HL-60 (cell line): Measurements from ENCODE around the gene GPR68.
A peak's percentile ranks its signal among the peaks of the same experiment; 100 is the strongest.

Experiments
- DNase-seq, 2 experiments: peaks; one replicate each; pipeline ENCODE4 v3.0.0-alpha.2; 2010 to 2020; ENCODE audit warnings: low read depth in 1 of 2, low spot score in 1 of 2
- H3K27ac ChIP-seq: fragments of 250-450 bp; sonication (Bioruptor Pico); replicated peaks from 2 replicates; pipeline ENCODE4 v1.5.1; 2020; ENCODE audit warnings: mild to moderate bottlenecking, moderate library complexity
- H3K27me3 ChIP-seq: fragments of 250-450 bp; sonication (Bioruptor Pico); 2 replicates; pipeline ENCODE4 v1.5.1; 2021; ENCODE audit warnings: mild to moderate bottlenecking, moderate library complexity; ENCODE audit not compliant: insufficient read depth, poor library complexity, severe bottlenecking
- H3K4me3 ChIP-seq: replicated peaks from 2 replicates; pipeline ENCODE4 v1.5.1; 2011; ENCODE audit warnings: mild to moderate bottlenecking, control low read depth, low read length; ENCODE audit not compliant: insufficient read depth
- GABPA ChIP-seq: IDR thresholded peaks from 2 replicates; pipeline ENCODE4 v1.6.1; 2012; ENCODE audit warnings: low read depth
- POLR2AphosphoS5 ChIP-seq: IDR thresholded peaks from 2 replicates; pipeline ENCODE4 v1.6.1; 2012; ENCODE audit warnings: low read depth
- SPI1 ChIP-seq: IDR thresholded peaks from 2 replicates; pipeline ENCODE4 v1.6.1; 2012; ENCODE audit warnings: low read depth, mild to moderate bottlenecking, borderline replicate concordance
- TF ChIP-seq, protein P1 (sequence below): IDR thresholded peaks from 2 replicates; pipeline ENCODE4 v1.6.1; 2012; ENCODE audit warnings: low read depth; ENCODE audit not compliant: insufficient replicate concordance
- TF ChIP-seq, protein P2 (sequence below): IDR thresholded peaks from one replicate; pipeline ENCODE4 v1.5.1; 2011; ENCODE audit warnings: low read length, control low read depth, inconsistent platforms; ENCODE audit not compliant: insufficient read depth

Gene GPR68

DNA sequence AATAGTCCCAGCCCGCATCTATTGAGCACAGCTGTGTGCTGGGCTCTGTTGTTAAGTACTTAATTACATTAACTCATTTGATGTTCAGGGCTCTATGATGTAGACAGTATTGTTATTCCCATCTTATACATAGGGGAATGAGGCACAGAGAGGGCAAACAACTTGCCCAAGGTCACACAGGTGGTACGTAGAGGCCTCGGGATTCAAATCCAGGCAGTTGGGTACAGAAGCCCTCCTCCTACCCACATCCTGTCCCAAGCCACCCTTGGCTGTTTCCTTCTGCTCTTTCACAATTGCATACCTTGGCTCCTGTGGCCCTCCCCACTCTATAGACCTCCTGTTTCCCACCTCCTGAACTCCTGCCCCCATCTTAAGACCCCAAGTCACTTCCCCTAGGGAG lies 10.0 kb upstream of the GPR68 start:
- H3K27me3 ChIP-seq = no peaks in the 10 kb centered on the region
- peak in 1 of 2 experiments; percentile 42 for DNase-seq
- no peak overlapping the region for H3K4me3 ChIP-seq
- no peak for TF ChIP-seq POLR2AphosphoS5
- TF ChIP-seq, protein P1, sequence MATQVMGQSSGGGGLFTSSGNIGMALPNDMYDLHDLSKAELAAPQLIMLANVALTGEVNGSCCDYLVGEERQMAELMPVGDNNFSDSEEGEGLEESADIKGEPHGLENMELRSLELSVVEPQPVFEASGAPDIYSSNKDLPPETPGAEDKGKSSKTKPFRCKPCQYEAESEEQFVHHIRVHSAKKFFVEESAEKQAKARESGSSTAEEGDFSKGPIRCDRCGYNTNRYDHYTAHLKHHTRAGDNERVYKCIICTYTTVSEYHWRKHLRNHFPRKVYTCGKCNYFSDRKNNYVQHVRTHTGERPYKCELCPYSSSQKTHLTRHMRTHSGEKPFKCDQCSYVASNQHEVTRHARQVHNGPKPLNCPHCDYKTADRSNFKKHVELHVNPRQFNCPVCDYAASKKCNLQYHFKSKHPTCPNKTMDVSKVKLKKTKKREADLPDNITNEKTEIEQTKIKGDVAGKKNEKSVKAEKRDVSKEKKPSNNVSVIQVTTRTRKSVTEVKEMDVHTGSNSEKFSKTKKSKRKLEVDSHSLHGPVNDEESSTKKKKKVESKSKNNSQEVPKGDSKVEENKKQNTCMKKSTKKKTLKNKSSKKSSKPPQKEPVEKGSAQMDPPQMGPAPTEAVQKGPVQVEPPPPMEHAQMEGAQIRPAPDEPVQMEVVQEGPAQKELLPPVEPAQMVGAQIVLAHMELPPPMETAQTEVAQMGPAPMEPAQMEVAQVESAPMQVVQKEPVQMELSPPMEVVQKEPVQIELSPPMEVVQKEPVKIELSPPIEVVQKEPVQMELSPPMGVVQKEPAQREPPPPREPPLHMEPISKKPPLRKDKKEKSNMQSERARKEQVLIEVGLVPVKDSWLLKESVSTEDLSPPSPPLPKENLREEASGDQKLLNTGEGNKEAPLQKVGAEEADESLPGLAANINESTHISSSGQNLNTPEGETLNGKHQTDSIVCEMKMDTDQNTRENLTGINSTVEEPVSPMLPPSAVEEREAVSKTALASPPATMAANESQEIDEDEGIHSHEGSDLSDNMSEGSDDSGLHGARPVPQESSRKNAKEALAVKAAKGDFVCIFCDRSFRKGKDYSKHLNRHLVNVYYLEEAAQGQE = no peak
- TF ChIP-seq, protein P2, sequence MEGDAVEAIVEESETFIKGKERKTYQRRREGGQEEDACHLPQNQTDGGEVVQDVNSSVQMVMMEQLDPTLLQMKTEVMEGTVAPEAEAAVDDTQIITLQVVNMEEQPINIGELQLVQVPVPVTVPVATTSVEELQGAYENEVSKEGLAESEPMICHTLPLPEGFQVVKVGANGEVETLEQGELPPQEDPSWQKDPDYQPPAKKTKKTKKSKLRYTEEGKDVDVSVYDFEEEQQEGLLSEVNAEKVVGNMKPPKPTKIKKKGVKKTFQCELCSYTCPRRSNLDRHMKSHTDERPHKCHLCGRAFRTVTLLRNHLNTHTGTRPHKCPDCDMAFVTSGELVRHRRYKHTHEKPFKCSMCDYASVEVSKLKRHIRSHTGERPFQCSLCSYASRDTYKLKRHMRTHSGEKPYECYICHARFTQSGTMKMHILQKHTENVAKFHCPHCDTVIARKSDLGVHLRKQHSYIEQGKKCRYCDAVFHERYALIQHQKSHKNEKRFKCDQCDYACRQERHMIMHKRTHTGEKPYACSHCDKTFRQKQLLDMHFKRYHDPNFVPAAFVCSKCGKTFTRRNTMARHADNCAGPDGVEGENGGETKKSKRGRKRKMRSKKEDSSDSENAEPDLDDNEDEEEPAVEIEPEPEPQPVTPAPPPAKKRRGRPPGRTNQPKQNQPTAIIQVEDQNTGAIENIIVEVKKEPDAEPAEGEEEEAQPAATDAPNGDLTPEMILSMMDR = no peak
- no peak for TF ChIP-seq GABPA
- TF ChIP-seq SPI1 = no peak
- no peak overlapping the region for H3K27ac ChIP-seq

DNA sequence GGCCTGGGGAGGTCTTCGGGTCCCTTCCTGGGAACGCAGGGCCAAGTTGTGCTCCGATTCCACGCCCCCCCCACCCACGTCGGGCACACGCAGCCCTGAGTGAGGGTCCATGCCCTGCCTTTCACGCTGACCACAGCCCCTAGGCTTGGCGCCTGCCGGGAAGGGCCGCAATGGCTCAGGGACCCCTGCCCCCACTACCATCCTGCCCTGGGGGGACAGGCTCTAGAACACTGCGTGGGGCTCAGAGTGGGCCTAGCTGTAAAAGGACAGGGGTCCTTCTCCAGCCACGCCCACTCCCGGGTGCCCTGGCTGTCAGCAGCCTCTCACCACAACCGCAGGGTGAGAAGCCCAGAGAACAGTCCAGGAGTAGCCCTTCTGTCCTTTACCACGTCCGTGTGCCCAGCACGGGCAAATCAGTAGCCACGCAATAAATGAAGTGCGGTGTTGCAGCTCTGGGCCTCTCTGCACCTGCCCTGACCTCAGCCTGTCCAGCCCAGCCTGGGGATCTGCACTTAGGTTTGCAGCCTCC lies 9.4 kb upstream of the GPR68 start:
- 0 out of 2 replicates have a peak overlapping the region, but pooled peaks have one; percentile 9 for H3K27ac ChIP-seq
- H3K27me3 ChIP-seq = no peaks in the 10 kb centered on the region
- peak overlapping the region; percentile 35 for H3K4me3 ChIP-seq
- DNase-seq = no peak
- TF ChIP-seq SPI1 (no peak), GABPA (no peak), POLR2AphosphoS5 (no peak)
- TF ChIP-seq, protein P2 = no peak
- TF ChIP-seq, protein P1 = no peak

DNA sequence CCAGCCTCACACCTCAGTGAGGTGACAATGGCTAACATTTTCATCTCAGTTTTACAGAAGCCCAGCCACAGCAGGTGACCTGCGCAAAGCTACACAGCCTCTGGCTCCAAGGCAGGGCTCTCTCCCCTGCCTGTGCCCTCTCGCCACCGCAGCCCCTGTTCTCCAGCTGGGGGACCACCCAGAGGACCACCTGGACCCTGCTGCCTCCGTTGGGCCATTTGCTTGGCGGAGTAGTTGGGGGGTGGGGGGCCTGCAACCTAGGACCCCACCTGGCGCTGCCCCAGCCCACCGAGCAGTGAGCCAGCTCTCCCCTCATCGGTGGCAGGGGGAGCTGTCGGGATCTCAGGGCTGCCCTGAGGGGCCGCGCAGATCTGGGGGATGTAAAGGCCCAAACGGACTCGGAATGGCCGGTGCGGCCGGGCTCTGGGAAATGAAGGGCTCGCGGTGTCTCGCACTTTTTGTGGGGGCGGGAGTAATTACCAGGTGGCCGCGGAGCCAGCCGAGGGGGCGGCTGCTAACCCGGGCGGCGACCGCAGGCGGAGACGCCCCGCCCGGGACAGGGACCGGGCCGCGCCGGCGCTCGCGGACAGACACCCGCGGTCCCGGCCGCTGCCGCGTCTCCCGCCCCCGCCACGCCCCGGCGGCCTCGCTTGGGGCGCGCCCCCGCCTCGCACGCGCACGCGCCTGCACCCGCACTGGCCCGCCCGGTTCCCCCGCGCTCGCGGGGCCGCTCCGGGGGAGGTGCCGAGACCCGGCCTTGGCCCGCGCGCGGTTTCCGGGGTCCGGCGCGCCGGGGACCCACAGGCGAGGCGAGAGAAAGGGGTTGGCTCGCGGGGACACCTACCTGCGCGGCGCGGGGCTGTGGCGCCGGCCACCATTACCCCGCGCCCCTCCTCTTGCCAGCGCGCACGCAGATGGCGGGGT lies 8.6 kb upstream of the GPR68 start:
- Histone ChIP-seq H3K27me3 (no peaks in the 10 kb centered on the region), H3K27ac (peak overlapping the region; percentile 44), H3K4me3 (peak overlapping the region; percentile 45)
- DNase-seq = no peak
- TF ChIP-seq, protein P2 = no peak
- TF ChIP-seq GABPA (no peak), SPI1 (no peak), POLR2AphosphoS5 (no peak)
- TF ChIP-seq, protein P1 = no peak
